HCT116 (cell line): Measurements from ENCODE around the gene POLDIP2. TPM values are rescaled to one million over a fixed set of nuclear protein-coding genes. Genes with fewer than 3 reads are reported as not detected.

Source experiments
- ATAC-seq: fragments of 200-7000 bp; cut with Tn5 transposase; 2 replicates; pipeline ENCODE4 v1.9.1; 2020; ENCODE audit warnings: mild to moderate bottlenecking, moderate library complexity
- BruUV-seq: library from RNA; stranded (reverse); fragments of 400-500 nt; replicated peaks from 2 replicates; lab custom pipeline; 2021; lab: Mats Ljungman, UMichigan
- CTCF ChIA-PET: fragments of 300-600 bp; sonication (Branson Sonifier 250); formaldehyde crosslinking; loops from one replicate; lab custom pipeline; 2021; ENCODE audit warnings: antibody characterized with exemption; lab: Charles Lee
- POLR2A ChIA-PET: fragments of 300-600, 350-600 bp; sonication (Branson Sonifier 250); formaldehyde crosslinking; loops from one replicate; lab custom pipeline; 2021; ENCODE audit warnings: antibody characterized with exemption; lab: Charles Lee
- RAD21 ChIA-PET, 2 experiments: fragments of 300-600 bp; sonication (Branson Sonifier 250); formaldehyde crosslinking; loops; one replicate each; lab custom pipeline; 2023; ENCODE audit warnings: low total read pairs in 2 of 2; ENCODE audit not compliant: uncharacterized antibody in 2 of 2, unreplicated experiment in 2 of 2, low non-redundant PET in 1 of 2; lab: Charles Lee
- DNase-seq: peaks from one replicate; pipeline ENCODE4 v3.0.0-alpha.2; 2010; ENCODE audit warnings: low read depth, low spot score
- H2AFZ ChIP-seq: fragments of 200-600 bp; shearing (Covaris generic), sonication (generic); 2 replicates; pipeline ENCODE4 v1.6.1; 2017; ENCODE audit warnings: low read depth, mixed run types, mixed read lengths, antibody characterized with exemption, low read length; ENCODE audit not compliant: poor library complexity, severe bottlenecking
- H3K27ac ChIP-seq: 2 replicates; pipeline ENCODE4 v1.5.1; 2012; ENCODE audit warnings: low read depth, low read length
- H3K27me3 ChIP-seq: fragments of 200-600 bp; sonication (generic); 2 replicates; pipeline ENCODE4 v1.6.1; 2016; ENCODE audit warnings: mixed run types, low read length, mixed read lengths; ENCODE audit not compliant: insufficient read depth
- H3K36me3 ChIP-seq, 2 experiments: fragments of 200-500 bp in 1 of 2; fragments of 200-600 bp in 1 of 2; sonication (Bioruptor generic) in 1 of 2; sonication (generic) in 1 of 2; 2 replicates each; pipeline versions ENCODE4 v1.5.1 to v1.6.1; 2014 to 2016; ENCODE audit warnings: low read length in 2 of 2, inconsistent platforms in 1 of 2, mixed read lengths in 1 of 2, mixed run types in 1 of 2; ENCODE audit not compliant: insufficient read depth in 2 of 2, control insufficient read depth in 1 of 2
- H3K4me1 ChIP-seq, 2 experiments: fragments of 200-600 bp in 1 of 2; sonication (generic) in 1 of 2; 2 replicates each; pipeline versions ENCODE4 v1.5.1 to v1.6.1; 2012 to 2017; ENCODE audit warnings: low read length in 2 of 2, inconsistent platforms in 1 of 2, mild to moderate bottlenecking in 1 of 2, mixed read lengths in 1 of 2, mixed run types in 1 of 2, moderate library complexity in 1 of 2; ENCODE audit not compliant: insufficient read depth in 2 of 2, control insufficient read depth in 1 of 2
- H3K4me2 ChIP-seq: fragments of 200-600 bp; sonication (generic); 2 replicates; pipeline ENCODE4 v1.6.1; 2017; ENCODE audit warnings: mixed run types, low read length, mixed read lengths
- H3K4me3 ChIP-seq, 2 experiments: fragments of 200-600 bp in 1 of 2; sonication (generic) in 1 of 2; replicated peaks in 1 of 2; 2 replicates each; pipeline ENCODE4 v1.5.1; 2011 to 2016; ENCODE audit warnings: low read length in 2 of 2, control low read depth in 1 of 2, low read depth in 1 of 2, mild to moderate bottlenecking in 1 of 2, mixed read lengths in 1 of 2, mixed run types in 1 of 2
- H3K79me2 ChIP-seq: fragments of 200-600 bp; sonication (generic); 2 replicates; pipeline ENCODE4 v1.6.1; 2017; ENCODE audit warnings: mild to moderate bottlenecking, mixed run types, low read length, moderate library complexity, mixed read lengths; ENCODE audit not compliant: insufficient read depth
- H3K9ac ChIP-seq: fragments of 200-600 bp; sonication (generic); 2 replicates; pipeline ENCODE4 v1.6.1; 2016; ENCODE audit warnings: low read length, mixed read lengths
- H3K9me2 ChIP-seq: fragments of 200-600 bp; sonication (generic), shearing (Covaris generic); 2 replicates; pipeline ENCODE4 v1.6.1; 2017; ENCODE audit warnings: mixed run types, mild to moderate bottlenecking, moderate library complexity; ENCODE audit not compliant: insufficient read depth
- H3K9me3 ChIP-seq, 2 experiments: fragments of 200-500 bp in 1 of 2; fragments of 200-600 bp in 1 of 2; sonication (Bioruptor generic) in 1 of 2; sonication (generic) in 1 of 2; 2 replicates each; pipeline ENCODE4 v1.6.1; 2014 to 2017; ENCODE audit warnings: low read length in 2 of 2, mixed read lengths in 2 of 2, inconsistent platforms in 1 of 2, low read depth in 1 of 2, mild to moderate bottlenecking in 1 of 2, mixed run types in 1 of 2, moderate library complexity in 1 of 2; ENCODE audit not compliant: control insufficient read depth in 1 of 2, insufficient read depth in 1 of 2
- H4K20me1 ChIP-seq: fragments of 200-600 bp; sonication (generic), shearing (Covaris generic); 2 replicates; pipeline ENCODE4 v1.6.1; 2017; ENCODE audit warnings: mixed run types, mild to moderate bottlenecking, moderate library complexity; ENCODE audit not compliant: insufficient read depth
- CBX3 ChIP-seq: IDR thresholded peaks from 2 replicates; pipeline ENCODE4 v1.6.1; 2012; ENCODE audit warnings: low read depth
- CEBPB ChIP-seq: IDR thresholded peaks from 2 replicates; pipeline ENCODE4 v1.6.1; 2012; ENCODE audit warnings: low read depth
- EGR1 ChIP-seq: IDR thresholded peaks from 2 replicates; pipeline ENCODE4 v1.6.1; 2012; ENCODE audit warnings: low read depth
- ELF1 ChIP-seq: IDR thresholded peaks from 2 replicates; pipeline ENCODE4 v1.6.1; 2012; ENCODE audit warnings: low read depth, borderline replicate concordance
- FOSL1 ChIP-seq: IDR thresholded peaks from 2 replicates; pipeline ENCODE4 v1.6.1; 2012; ENCODE audit warnings: low read depth
- POLR2AphosphoS5 ChIP-seq: IDR thresholded peaks from 2 replicates; pipeline ENCODE4 v1.6.1; 2011; ENCODE audit warnings: mild to moderate bottlenecking, low read depth, low read length, moderate library complexity
- RAD21 ChIP-seq: IDR thresholded peaks from 2 replicates; pipeline ENCODE4 v1.6.1; 2012; ENCODE audit warnings: low read depth, mild to moderate bottlenecking
- SP1 ChIP-seq: IDR thresholded peaks from 2 replicates; pipeline ENCODE4 v1.6.1; 2012; ENCODE audit warnings: low read depth
- TCF7L2 ChIP-seq: IDR thresholded peaks from 2 replicates; pipeline ENCODE4 v1.7.0; 2011; ENCODE audit warnings: borderline replicate concordance, inconsistent platforms; ENCODE audit not compliant: insufficient read depth, insufficient read length; ENCODE audit errors: extremely low read depth
- ZFX ChIP-seq: fragments of 450-650 bp; IDR thresholded peaks from 2 replicates; pipeline ENCODE4 v1.6.1; 2017
- intact Hi-C: fragments of 100-400 bp; cut with micrococcal nuclease; formaldehyde crosslinking; loops from 2 replicates; pipeline ENCODE4 v1.10.0; 2022
- total RNA-seq: library from RNA; stranded (reverse); gene quantifications from one replicate; pipeline ENCODE4 v1.2.1, GENCODE V29; 2021; ENCODE audit not compliant: unreplicated experiment
- TF ChIP-seq, protein P1 (sequence below): IDR thresholded peaks from 2 replicates; pipeline ENCODE4 v1.6.1; 2012
- TF ChIP-seq, protein P2 (sequence below), 3 experiments: fragments of 200-600 bp in 1 of 3; sonication (generic) in 1 of 3; IDR thresholded peaks in 2 of 3; conservative IDR thresholded peaks in 1 of 3; 2 replicates each; pipeline ENCODE4 v1.5.1; 2012 to 2017; ENCODE audit warnings: low read depth in 2 of 3, low read length in 2 of 3, antibody characterized with exemption in 1 of 3, borderline replicate concordance in 1 of 3, control low read depth in 1 of 3, mild to moderate bottlenecking in 1 of 3, mixed read lengths in 1 of 3, mixed run types in 1 of 3, moderate library complexity in 1 of 3; ENCODE audit not compliant: insufficient read depth in 1 of 3
- TF ChIP-seq, protein P3 (sequence below): IDR thresholded peaks from 2 replicates; pipeline ENCODE4 v1.6.1; 2012; ENCODE audit warnings: low read depth

Gene POLDIP2
- total RNA-seq, 1 experiment from 2014 or later: 78.0 TPM

DNA sequence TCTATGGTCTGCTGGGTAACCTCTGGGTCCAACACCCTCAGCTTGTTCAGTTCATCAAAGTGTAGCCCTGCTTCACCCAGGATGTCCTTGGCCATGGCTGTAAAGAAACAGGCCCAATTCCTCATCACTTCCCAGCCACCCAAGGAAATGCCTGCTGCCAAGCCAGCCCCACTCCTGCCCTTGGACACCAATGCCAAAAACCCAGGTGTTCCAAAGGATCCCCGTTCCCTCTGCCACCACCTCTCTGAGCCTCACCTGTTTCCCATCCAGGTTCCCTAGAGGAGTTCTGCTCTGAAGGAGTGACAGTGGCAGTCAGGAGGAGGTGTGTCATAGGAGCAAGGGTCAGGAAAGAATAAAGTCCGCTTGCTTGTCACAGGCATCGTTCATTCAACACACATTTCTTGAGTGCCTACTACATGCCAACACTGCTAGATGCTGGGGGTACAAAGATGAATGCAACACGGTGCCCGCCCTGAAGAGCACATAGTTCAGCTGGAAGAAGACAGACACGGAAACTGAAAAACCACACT is 25.4 kb downstream of the POLDIP2 start:
- intact Hi-C loops: no loop called here
- no peak for TF ChIP-seq TCF7L2
- TF ChIP-seq, protein P1, sequence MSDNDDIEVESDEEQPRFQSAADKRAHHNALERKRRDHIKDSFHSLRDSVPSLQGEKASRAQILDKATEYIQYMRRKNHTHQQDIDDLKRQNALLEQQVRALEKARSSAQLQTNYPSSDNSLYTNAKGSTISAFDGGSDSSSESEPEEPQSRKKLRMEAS: no peak
- TF ChIP-seq ZFX: no peak
- TF ChIP-seq SP1: no peak
- TF ChIP-seq, all 23 proteins: peak for 0
- no peak for DNase-seq
- Histone ChIP-seq H3K79me2 (peaks cover 9% of the 10 kb centered on the region), H3K4me3 (no peak overlapping the region), H4K20me1 (no peaks in the 10 kb centered on the region), H3K9me3 (no peaks in the 10 kb centered on the region), H3K4me2 (no peak overlapping the region), H2AFZ (no peak overlapping the region), H3K9ac (no peak overlapping the region), H3K9me2 (no peaks in the 10 kb centered on the region), H3K27ac (no peak overlapping the region), H3K36me3 (peaks cover 5 to 15% of the 10 kb centered on the region in 2 experiments; a peak in 3 of 4 replicates), H3K4me1 (peaks cover 10 to 19% of the 10 kb centered on the region in 2 experiments), H3K27me3 (no peaks in the 10 kb centered on the region)
- BruUV-seq: no TSS peak
- ChIA-PET CTCF (no interaction called here), RAD21 (no interaction called here), POLR2A (no interaction called here)
- no peak for ATAC-seq

DNA sequence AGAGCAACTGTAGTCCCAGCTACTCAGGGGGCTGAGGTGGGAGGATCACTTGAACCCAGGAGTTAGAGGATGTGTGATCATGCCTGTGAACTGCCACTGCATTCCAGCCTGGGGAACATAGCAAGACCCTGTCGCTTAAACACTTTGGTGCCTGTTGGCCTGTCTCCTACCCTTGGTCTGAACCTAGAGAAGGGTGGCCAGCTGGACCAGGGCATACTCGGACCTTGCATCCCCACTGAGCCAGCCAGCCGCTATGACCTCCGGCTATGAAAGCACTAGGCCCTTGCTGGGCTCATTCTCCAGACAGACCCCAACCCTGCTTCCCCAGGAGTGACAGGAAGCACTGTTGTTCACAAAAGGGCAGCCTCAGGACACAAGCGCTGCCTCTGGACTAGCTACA is 26.7 kb downstream of the POLDIP2 start:
- Histone ChIP-seq H3K4me2 (no peak overlapping the region), H3K9me3 (no peaks in the 10 kb centered on the region), H3K27me3 (no peaks in the 10 kb centered on the region), H3K9ac (no peak overlapping the region), H3K79me2 (peaks cover 9% of the 10 kb centered on the region), H2AFZ (no peak overlapping the region), H3K4me1 (peaks cover 5 to 9% of the 10 kb centered on the region in 2 experiments), H3K4me3 (no peak overlapping the region), H4K20me1 (no peaks in the 10 kb centered on the region), H3K27ac (no peak overlapping the region), H3K36me3 (peaks cover 13 to 26% of the 10 kb centered on the region in 2 experiments; a peak in 3 of 4 replicates), H3K9me2 (no peaks in the 10 kb centered on the region)
- RAD21 ChIA-PET: no interaction called here
- CTCF ChIA-PET: no interaction called here
- BruUV-seq: no TSS peak
- intact Hi-C loops: no loop called here
- POLR2A ChIA-PET: no interaction called here
- ATAC-seq: no peak
- DNase-seq: no peak
- TF ChIP-seq, protein P2, sequence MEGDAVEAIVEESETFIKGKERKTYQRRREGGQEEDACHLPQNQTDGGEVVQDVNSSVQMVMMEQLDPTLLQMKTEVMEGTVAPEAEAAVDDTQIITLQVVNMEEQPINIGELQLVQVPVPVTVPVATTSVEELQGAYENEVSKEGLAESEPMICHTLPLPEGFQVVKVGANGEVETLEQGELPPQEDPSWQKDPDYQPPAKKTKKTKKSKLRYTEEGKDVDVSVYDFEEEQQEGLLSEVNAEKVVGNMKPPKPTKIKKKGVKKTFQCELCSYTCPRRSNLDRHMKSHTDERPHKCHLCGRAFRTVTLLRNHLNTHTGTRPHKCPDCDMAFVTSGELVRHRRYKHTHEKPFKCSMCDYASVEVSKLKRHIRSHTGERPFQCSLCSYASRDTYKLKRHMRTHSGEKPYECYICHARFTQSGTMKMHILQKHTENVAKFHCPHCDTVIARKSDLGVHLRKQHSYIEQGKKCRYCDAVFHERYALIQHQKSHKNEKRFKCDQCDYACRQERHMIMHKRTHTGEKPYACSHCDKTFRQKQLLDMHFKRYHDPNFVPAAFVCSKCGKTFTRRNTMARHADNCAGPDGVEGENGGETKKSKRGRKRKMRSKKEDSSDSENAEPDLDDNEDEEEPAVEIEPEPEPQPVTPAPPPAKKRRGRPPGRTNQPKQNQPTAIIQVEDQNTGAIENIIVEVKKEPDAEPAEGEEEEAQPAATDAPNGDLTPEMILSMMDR (IDR thresholded peaks at IDR 0.05 in 2 of 3, conservative IDR thresholded peaks at IDR 0.05 in 1 of 3; ENCODE audit: borderline replicate concordance in 1 of 3, insufficient read depth in 1 of 3, low read depth in 2 of 3, low read length in 2 of 3): no peak
- TF ChIP-seq, protein P3, sequence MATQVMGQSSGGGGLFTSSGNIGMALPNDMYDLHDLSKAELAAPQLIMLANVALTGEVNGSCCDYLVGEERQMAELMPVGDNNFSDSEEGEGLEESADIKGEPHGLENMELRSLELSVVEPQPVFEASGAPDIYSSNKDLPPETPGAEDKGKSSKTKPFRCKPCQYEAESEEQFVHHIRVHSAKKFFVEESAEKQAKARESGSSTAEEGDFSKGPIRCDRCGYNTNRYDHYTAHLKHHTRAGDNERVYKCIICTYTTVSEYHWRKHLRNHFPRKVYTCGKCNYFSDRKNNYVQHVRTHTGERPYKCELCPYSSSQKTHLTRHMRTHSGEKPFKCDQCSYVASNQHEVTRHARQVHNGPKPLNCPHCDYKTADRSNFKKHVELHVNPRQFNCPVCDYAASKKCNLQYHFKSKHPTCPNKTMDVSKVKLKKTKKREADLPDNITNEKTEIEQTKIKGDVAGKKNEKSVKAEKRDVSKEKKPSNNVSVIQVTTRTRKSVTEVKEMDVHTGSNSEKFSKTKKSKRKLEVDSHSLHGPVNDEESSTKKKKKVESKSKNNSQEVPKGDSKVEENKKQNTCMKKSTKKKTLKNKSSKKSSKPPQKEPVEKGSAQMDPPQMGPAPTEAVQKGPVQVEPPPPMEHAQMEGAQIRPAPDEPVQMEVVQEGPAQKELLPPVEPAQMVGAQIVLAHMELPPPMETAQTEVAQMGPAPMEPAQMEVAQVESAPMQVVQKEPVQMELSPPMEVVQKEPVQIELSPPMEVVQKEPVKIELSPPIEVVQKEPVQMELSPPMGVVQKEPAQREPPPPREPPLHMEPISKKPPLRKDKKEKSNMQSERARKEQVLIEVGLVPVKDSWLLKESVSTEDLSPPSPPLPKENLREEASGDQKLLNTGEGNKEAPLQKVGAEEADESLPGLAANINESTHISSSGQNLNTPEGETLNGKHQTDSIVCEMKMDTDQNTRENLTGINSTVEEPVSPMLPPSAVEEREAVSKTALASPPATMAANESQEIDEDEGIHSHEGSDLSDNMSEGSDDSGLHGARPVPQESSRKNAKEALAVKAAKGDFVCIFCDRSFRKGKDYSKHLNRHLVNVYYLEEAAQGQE: no peak
- TF ChIP-seq ELF1 (no peak), POLR2AphosphoS5 (no peak), RAD21 (no peak), CEBPB (no peak), CBX3 (no peak), ZFX (no peak), EGR1 (no peak), FOSL1 (no peak), SP1 (no peak)
- TF ChIP-seq, all 23 proteins: peak for 0
